Activated T-cell treated with anti-CD3 and anti-CD28 coated beads, Interleukin-2, amount 50 U/mL, for 48 hours (primary cell): ENCODE data around the gene PRDM2.

ENCODE experiments used
- DNase-seq, 2 experiments: peaks; one replicate each; pipeline ENCODE4 v3.0.0-alpha.2; 2020

The PRDM2 gene

GRCh38 chr1:13746342-13746741 is 46.4 kb downstream of the PRDM2 start:
- no peak for DNase-seq

GRCh38 chr1:13748610-13749505 is 48.9 kb downstream of the PRDM2 start:
- DNase-seq: peak; percentile 94 to 96

GRCh38 chr1:13749543-13750341 is 49.8 kb downstream of the PRDM2 start:
- peak; percentile 71 to 76 for DNase-seq

GRCh38 chr1:13751458-13751871 is 51.5 kb downstream of the PRDM2 start:
- DNase-seq: no peak

- DNase-seq: no peak
These were observed 52.0 kb downstream of the PRDM2 start for GRCh38 chr1:13751985-13752384.

GRCh38 chr1:13752852-13753251 is 52.9 kb downstream of the PRDM2 start:
- no peak for DNase-seq

- DNase-seq: no peak
These were observed 53.8 kb downstream of the PRDM2 start for GRCh38 chr1:13753636-13754402.

GRCh38 chr1:13754510-13755103 is 54.6 kb downstream of the PRDM2 start:
- no peak for DNase-seq

- no peak for DNase-seq
These were observed 56.7 kb downstream of the PRDM2 start for GRCh38 chr1:13756557-13757315.

- DNase-seq: no peak
These were observed 57.7 kb downstream of the PRDM2 start for GRCh38 chr1:13757693-13758092.

GRCh38 chr1:13759072-13759471 is 59.1 kb downstream of the PRDM2 start:
- no peak for DNase-seq

GRCh38 chr1:13760340-13760739 is 60.4 kb downstream of the PRDM2 start:
- no peak for DNase-seq

- DNase-seq: no peak
These were observed 60.9 kb downstream of the PRDM2 start for GRCh38 chr1:13760921-13761320.

- no peak for DNase-seq
These were observed 61.9 kb downstream of the PRDM2 start for GRCh38 chr1:13761883-13762282.

GRCh38 chr1:13762642-13763041 is 62.7 kb downstream of the PRDM2 start:
- no peak for DNase-seq

- no peak for DNase-seq
These were observed 63.2 kb downstream of the PRDM2 start for GRCh38 chr1:13763222-13763621.

- no peak for DNase-seq
These were observed 64.0 kb downstream of the PRDM2 start for GRCh38 chr1:13763991-13764390.

- DNase-seq: no peak
These were observed 64.8 kb downstream of the PRDM2 start for GRCh38 chr1:13764588-13765332.

GRCh38 chr1:13766592-13767564 is 66.9 kb downstream of the PRDM2 start:
- DNase-seq: no peak

GRCh38 chr1:13769212-13769611 is 69.2 kb downstream of the PRDM2 start:
- DNase-seq: no peak
